DMS 273 (cell line): Measurements from ENCODE around the gene SMIM1.
A peak's percentile ranks its signal among the peaks of the same experiment; 100 is the strongest.

ENCODE experiments used
- DNase-seq: peaks from one replicate; lab custom pipeline; 2025; ENCODE audit not compliant: unreplicated experiment; lab: John Stamatoyannopoulos, UW

SMIM1 gene, protein sequence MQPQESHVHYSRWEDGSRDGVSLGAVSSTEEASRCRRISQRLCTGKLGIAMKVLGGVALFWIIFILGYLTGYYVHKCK

DNA sequence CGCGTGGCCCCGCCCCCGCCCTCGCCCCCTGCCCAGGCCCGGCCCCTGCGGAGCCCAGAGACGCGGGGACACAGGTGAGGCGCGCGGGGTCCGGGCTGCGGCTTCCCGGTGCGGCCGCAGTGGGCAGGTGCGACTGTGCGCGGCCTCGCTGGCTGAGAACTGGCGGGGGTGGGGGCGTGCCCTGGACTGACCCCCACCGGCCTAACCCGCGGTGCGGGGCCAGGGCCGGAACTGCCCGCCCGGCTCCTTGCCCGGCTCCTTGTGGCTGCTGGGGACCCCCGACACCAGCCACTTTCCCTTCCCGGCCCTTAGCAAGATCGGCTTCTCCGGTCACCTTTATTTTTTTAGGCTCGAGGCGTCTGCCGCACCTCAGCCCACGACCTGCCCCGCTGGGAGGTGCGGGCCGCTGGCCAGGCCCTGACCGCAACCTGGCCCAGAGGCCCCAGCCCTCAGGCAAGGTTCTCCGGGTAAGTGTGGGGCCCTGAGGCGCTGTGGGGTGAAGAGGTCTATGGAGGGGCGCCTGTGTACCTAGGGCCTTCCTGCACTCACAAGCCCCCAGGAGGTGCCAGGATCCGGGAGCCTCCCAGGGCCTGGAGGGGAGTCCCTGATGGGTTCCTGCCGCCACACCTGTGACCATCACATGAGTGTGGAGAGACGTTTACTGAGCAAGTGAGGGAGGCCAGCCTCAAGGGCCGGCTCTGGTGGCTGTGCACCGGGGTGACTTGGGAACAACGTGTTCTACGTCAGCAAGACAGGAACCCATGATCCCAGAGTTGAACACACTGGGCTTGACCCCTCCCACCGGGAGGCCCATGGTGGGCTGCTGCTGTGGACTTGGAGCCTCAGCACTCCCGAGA is at the start of gene SMIM1:
TSS of gene SMIM1 (plus strand) at position 35 of the 857 bp plus-strand sequence. CDS start 2,625 bp downstream, outside the sequence.
- peak; percentile 43 for DNase-seq

DNA sequence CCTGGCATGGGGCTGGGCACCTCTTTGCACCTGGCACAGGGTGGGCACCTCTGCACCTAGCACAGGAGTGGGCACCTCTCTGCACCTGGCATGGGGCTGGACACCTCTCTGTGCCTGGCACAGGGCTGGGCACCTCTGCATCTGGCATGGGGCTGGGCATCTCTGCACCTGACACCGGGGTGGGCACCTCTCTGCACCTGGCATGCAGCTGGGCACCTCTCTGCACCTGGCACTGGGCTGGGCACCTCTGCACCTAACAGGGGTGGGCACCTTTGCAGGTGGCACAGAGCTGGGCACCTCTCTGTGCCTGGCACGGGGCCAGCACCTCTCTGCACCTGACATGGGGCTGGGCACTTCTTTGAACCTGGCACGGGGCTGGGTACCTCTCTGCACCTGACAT is 49.7 kb upstream of the SMIM1 start:
- no peak for DNase-seq

DNA sequence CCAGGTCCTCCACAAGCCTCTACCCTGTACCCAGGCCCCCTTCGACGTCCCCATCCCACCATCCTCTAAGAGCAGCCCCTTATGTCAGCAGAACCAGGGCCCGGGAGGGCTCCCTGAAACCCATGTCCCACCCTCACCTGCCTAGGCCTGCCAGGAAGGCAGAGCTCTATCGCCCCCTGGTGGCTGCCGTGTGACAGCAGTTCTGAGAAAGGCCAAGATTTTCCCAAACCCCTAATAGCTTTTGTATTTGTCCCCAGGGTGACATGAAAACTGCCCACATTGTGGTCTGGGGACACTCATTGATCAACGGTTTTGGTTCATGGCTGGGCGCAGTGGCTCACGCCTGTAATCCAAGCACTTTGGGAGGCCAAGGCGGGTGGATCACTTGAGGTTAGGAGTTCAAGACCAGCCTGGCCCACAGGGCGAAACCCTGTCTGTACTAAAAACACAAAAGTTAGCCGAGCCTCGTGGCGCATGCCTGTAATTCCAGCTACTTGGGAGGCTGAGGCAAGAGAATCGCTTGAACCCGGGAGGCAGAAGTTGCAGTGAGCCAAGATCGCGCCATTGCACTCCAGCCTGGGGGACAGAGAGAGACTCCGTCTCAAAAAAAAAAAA is 48.0 kb upstream of the SMIM1 start:
- peak; percentile 89 for DNase-seq

DNA sequence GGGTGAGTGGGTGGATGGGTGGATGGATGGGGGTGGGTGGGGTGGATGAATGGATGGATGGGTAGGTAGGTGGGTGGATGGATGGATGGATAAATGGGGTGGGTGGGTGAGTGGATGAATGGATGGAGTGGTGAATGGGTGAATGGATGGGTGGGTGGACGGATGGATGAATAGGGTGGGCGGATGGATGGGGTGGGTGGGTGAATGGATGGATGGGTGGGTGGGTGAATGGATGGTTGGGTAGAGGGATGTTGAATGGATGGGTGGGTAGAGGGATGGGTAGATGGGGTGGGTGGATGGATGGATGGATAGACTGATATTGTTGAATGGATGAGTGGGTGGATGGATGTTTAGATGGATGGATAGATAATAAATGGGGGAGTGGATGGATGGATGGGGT is 47.2 kb upstream of the SMIM1 start:
- DNase-seq, result no peak

DNA sequence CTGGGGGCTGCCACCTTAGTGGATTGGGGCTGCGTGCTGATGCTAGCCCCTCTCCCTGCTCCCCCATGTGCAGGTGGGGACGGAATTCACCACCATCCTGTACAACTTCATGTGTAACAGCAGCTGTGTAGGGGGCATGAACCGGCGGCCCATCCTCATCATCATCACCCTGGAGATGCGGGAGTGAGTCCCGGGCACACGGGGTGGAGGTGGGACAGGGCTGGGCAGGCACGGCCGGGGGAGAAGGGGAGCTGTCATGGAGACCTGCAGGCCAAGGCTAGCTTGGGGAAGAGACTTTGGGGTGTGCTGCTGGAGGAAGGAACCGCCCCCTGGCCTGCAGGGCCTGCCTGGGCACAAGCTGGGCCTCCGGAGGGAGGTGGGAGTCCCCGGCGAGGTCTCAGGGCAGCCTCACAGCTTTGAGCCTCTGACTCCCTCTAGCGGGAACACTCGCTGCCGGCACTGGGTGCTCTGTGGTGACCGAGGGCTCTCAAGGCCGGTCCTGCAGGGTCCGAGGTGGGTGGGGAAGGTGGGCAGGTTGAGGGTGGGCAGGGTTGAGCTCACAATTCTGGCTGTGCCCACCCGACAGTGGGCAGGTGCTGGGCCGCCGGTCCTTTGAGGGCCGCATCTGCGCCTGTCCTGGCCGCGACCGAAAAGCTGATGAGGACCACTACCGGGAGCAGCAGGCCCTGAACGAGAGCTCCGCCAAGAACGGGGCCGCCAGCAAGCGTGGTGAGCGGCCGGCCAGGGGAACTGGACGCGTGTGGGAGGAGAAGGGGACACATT is 45.3 kb upstream of the SMIM1 start:
- DNase-seq, result no peak

DNA sequence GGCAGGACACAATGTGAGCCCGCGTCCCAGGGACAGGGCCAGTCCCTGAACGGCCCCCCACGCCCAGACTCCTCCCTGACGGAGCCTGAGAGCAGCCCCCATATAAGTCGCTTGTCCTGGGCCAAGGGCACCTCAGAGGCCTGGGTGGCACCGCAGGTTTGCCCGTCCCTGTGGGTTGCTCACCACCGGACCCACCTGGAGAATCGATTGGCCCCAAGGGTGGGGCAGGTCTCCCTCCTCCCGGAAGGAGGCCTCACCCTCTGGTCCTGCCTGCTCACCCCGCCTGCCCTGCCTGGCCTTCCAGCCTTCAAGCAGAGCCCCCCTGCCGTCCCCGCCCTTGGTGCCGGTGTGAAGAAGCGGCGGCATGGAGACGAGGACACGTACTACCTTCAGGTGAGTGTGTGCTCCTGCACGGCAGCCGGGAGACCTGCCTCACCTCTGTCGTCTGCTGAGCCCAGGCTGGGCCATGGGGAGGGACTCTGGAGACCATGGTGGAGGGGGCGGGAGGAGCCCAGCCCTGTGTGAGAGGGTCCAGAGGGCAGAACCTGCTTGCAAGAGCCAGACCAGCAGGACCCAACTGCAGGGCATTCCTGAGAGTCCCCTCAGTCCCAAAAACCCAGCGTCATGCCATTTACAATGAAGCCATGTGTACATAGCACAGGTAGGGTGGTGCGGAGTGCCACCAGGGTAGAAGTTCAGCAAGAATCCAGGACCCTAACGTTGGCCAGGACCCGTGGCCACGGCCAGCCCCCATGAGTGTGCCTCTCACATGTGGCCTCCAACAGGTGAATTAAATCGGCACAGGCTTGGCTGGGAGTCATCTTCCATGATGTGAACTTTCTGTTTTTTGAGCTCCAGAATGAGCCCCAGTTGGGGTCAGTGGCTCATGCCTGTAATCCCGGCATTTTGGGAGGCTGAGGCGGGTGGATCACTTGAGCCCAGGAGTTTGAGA is 44.4 kb upstream of the SMIM1 start:
- DNase-seq, result no peak

DNA sequence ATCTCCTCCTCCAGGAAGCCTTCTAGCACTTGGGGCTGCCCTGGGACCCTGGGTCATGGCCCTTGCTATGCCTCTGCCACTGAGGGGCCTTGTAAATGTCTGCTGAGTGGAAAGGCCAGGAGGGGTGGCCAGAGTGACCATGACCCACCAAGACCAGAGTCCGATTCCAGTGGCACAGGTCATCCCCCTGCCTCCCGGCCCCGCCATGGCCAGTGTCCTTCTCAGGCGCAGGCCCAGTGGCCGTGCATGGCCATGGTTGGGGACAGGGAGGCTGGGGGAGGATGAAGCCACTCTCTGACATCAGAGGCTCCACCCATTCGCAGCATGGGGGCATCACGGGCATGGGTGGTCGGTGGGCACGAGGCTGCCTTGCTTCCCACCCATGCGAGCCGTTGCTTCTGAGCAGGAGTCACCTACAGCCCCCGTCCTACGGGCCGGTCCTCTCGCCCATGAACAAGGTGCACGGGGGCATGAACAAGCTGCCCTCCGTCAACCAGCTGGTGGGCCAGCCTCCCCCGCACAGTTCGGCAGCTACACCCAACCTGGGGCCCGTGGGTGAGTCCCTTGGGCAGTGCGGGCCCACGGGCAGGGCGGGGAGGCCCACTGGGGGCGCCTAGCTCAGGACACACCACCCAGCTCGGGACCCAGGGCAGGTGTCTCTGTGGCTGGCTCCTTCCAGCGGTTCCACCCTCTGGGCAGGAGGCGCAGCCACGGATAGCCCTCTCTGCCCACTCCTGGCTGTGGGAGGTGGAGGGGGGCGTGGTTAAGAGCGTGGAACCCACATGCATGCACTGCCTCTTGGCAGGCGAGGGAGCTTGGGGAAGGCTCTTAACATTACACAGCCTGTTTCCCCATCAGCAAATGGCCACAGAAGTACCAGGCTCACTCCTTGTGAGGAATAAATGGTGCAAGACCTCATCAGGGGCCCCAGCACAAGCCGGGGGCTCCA is 42.7 kb upstream of the SMIM1 start:
- no peak for DNase-seq

DNA sequence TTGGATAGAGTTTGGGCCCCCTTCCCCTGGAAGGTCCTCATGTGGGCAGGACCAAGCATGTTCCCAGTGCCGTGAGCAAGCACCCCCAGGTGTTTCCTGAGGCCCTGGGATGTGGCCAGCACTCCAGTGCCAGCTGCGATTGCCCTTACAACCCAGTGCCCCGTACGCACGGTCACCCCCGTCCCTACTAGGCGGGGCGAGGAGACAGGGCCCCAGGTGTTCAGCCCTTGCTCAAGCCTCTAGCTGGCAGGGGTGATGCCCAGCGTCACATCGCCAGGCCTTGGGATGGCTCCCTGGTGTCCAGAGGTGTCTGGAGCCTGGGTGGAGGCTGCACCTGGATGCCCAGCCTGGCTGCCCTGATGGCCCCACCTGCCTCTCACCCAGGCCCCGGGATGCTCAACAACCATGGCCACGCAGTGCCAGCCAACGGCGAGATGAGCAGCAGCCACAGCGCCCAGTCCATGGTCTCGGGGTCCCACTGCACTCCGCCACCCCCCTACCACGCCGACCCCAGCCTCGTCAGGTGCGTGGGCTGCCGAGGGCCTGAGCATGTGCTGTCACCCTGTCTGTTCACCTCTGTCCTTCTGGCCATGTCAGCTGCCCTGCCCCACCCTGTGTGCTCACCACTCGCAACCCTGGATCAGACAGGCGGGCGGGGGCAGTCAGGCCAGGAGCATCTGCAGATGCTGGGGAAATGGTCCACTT is 41.9 kb upstream of the SMIM1 start:
- no peak for DNase-seq

DNA sequence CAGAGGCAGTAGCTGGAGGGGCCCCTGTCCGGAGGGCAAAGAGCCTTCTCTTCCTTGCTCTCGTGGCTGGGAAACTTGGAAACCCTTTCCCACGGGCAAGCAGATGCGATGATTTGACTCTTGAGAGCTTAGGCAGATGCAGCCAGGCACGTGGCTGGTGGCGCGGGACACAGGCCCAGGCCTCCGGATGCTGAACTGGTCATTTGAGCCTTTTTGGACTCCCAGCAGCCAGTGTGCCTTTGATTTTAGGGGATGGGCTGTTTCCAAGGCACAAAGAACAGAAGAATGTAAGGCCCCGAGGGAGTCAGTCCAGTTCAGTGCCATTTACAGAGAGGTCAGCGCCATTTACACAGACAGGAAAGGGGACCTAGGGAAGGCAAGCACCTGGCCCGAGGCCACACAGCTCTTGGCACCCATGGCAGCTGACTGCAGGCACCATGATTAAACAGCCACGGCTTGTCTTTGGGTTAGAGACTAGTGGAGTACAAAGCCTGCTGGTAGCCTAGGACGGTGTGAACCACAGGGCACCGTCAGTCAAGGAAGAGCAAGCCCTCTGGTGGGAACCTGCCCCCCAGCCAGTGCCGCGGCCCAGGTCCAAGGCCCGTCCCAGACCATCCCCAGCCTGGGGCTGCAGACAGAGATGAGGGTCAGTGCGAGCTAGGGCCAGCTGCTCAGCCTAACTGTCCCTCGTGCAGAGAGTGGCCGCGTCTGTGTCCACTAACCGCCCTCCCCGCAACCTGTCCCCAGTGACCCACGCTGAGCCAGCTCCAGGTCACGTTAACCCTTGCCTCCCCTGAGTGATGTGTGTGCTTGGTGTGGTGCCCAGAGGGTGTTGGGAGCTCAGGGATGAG is 40.7 kb upstream of the SMIM1 start:
- no peak for DNase-seq

DNA sequence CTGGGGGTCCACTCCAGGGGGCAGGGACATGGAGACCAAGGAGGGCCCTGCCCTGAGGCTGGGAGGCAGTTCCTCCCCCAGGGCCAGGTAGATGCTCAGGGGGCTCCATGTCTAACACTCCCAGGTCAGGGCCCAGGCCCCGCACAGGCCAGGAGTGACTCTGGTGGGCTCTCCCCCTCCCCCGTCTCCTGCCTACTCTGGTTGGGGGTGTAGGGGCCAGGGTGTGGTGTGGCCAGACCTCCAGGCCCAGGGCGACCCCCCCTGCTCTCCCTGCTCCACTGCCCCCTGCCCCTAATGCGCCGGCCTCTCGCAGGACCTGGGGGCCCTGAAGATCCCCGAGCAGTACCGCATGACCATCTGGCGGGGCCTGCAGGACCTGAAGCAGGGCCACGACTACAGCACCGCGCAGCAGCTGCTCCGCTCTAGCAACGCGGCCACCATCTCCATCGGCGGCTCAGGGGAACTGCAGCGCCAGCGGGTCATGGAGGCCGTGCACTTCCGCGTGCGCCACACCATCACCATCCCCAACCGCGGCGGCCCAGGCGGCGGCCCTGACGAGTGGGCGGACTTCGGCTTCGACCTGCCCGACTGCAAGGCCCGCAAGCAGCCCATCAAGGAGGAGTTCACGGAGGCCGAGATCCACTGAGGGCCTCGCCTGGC is 40.0 kb upstream of the SMIM1 start:
- DNase-seq, result no peak

DNA sequence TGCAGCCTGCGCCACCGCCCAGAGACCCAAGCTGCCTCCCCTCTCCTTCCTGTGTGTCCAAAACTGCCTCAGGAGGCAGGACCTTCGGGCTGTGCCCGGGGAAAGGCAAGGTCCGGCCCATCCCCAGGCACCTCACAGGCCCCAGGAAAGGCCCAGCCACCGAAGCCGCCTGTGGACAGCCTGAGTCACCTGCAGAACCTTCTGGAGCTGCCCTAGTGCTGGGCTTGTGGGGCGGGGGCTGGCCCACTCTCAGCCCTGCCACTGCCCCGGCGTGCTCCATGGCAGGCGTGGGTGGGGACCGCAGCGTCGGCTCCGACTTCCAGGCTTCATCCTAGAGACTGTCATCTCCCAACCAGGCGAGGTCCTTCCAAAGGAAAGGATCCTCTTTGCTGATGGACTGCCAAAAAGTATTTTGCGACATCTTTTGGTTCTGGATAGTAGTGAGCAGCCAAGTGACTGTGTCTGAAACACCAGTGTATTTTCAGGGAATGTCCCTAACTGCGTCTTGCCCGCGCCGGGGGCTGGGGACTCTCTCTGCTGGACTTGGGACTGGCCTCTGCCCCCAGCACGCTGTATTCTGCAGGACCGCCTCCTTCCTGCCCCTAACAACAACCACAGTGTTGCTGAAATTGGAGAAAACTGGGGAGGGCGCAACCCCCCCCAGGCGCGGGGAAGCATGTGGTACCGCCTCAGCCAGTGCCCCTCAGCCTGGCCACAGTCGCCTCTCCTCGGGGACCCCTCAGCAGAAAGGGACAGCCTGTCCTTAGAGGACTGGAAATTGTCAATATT is 39.3 kb upstream of the SMIM1 start:
- DNase-seq, result no peak

DNA sequence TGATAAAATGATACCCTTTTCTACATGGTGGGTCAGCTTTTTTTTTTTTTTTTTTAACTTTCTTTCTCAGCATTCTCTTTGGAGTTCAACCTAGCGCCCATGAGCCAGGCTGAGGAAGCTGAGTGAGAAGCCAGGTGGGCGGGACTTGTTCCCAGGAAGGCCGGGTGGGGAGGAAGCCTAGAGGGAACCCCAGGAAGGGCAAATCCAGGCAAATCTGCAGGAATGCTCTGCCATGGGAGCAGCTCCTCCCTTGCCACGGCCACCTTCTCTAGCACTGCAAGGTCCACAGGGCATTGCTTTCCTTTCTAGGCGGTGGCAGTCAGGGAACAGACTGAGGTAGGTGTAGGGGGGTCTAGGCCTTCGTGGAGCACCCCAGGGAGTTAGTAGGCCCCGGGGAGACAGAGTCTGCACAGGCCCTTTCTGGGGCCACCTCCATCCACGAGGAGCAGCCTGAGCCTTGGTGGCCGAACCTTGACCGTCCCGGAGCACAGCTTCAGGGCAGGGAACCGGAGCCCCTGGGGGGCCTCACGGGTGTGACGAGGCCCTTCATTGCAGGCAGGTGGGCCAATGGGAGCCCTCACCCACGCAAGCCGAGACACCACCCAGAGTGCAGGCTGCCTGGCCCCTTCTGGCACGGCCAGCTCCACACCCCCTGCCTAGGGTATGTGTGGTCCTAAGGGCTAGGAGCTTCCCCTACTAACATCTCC is 38.5 kb upstream of the SMIM1 start:
- DNase-seq, result peak; percentile 55

DNA sequence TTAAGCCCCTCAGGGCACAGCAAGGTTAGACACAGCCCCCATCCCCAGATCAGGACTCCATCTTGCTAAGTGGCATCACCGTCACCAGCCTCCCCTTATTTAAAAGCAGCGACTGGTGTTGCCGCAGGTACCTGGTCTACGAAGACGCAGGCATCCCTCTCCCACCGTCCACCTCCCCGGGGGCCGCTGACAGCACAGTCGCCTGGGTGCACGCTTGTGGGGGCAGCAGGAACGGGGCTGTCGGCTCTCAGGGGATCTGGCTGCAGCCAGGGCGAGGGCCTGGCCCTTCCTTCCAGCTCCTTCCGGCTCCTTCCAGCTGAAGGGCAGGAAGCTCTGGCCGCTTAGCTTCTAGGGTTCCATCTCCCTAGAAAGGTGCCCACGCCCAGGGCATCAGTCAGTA is 37.9 kb upstream of the SMIM1 start:
- DNase-seq, result no peak

DNA sequence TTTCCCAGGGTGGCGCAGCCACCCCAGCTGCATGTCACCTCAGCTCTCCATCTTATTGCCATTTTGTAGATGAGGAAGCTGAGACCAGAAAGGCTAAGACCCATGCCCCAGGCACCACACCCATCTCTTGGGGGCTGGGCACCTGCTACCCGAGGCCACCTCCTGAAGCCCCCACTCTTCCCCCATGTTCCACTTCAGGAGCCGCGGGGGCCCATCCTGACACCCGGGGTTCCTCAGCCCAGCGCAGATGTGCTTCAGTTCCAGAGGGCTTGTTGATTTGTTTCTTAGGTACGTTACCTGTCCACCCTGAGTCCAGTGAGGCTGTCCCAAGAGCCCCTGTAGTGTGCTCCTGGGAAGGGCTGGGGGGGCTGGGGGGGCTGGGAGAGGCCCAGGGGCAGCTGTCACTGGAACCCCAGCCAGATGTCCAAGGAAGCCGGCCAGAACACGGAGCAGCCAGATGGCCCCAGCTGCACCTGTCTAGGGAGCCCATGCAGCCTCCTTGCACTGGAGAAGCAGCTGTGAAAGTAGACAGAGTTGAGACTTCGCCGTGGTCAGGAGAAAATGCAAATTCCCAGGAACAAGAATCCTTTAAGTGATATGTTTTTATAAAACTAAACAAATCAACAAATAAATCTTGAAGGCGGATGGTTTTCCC is 37.4 kb upstream of the SMIM1 start:
- peak; percentile 84 for DNase-seq

DNA sequence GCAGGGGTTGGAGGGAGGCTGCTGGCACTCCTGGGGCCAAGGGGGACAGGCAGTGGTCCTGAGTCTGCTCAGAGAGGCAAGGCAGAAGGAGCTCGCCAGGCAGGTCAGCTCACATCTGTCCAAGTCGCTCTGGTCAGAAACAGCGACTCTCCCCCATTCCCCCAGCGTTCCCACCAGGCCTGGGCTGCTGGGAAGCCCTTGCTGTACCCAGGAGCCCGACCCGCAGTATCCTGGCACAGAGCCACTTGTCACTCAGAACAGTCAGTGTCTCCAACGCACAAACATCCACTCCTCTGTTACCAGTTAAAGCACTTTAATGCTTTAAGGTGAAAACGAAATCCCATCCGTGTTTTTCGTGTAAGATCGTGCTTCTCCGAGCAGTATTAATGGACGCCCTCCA is 36.9 kb upstream of the SMIM1 start:
- peak; percentile 54 for DNase-seq
